NCI-H69 (cell line): ENCODE data around the gene SLC44A3.

Source experiments
- DNase-seq: peaks from one replicate; lab custom pipeline; 2025; lab: John Stamatoyannopoulos, UW

Gene SLC44A3

GRCh38 chr1:94801919-94802546 is 18.1 kb upstream of the SLC44A3 start:
- DNase-seq, result peak; percentile 69

- no peak for DNase-seq
Measured at GRCh38 chr1:94803106-94803505, 17.1 kb upstream of the SLC44A3 start.

GRCh38 chr1:94803517-94804441 is 16.4 kb upstream of the SLC44A3 start:
- peak; percentile 23 for DNase-seq

GRCh38 chr1:94804442-94804837 is 15.7 kb upstream of the SLC44A3 start:
- no peak for DNase-seq

- peak; percentile 52 for DNase-seq
Measured at GRCh38 chr1:94805912-94806311, 14.2 kb upstream of the SLC44A3 start.

GRCh38 chr1:94806441-94806871 is 13.7 kb upstream of the SLC44A3 start:
- peak; percentile 48 for DNase-seq

GRCh38 chr1:94807742-94808491 is 12.2 kb upstream of the SLC44A3 start:
- DNase-seq, result no peak

GRCh38 chr1:94808669-94809068 is 11.5 kb upstream of the SLC44A3 start:
- no peak for DNase-seq

GRCh38 chr1:94812985-94813384 is 7.2 kb upstream of the SLC44A3 start:
- DNase-seq, result no peak

GRCh38 chr1:94816030-94816429 is 4.1 kb upstream of the SLC44A3 start:
- DNase-seq, result no peak

GRCh38 chr1:94817712-94818111 is 2.4 kb upstream of the SLC44A3 start:
- no peak for DNase-seq

- peak; percentile 44 for DNase-seq
Measured at GRCh38 chr1:94819238-94819944, 766 bp upstream of the SLC44A3 start.

- peak; percentile 29 for DNase-seq
Measured at GRCh38 chr1:94820936-94821335, 779 bp downstream of the SLC44A3 start.

- DNase-seq, result peak; percentile 84
Measured at GRCh38 chr1:94821636-94822305, 1.6 kb downstream of the SLC44A3 start.

- no peak for DNase-seq
Measured at GRCh38 chr1:94823116-94823515, 3.0 kb downstream of the SLC44A3 start.

GRCh38 chr1:94825936-94826335 is 5.8 kb downstream of the SLC44A3 start:
- no peak for DNase-seq

- DNase-seq, result peak; percentile 72
Measured at GRCh38 chr1:94827434-94827833, 7.3 kb downstream of the SLC44A3 start.

GRCh38 chr1:94828251-94828650 is 8.1 kb downstream of the SLC44A3 start:
- no peak for DNase-seq

GRCh38 chr1:94831641-94832040 is 11.5 kb downstream of the SLC44A3 start:
- DNase-seq, result no peak

GRCh38 chr1:94832446-94832845 is 12.3 kb downstream of the SLC44A3 start:
- DNase-seq, result no peak

- no peak for DNase-seq
Measured at GRCh38 chr1:94832931-94833585, 12.9 kb downstream of the SLC44A3 start.
